ENCODE results near the gene PBX3. TPM values are rescaled to one million over a fixed set of nuclear protein-coding genes. Genes with fewer than 3 reads are reported as not detected.

The PBX3 gene
- total RNA-seq = 10 to 100 TPM; 19.7 to 20.6 TPM

DNA sequence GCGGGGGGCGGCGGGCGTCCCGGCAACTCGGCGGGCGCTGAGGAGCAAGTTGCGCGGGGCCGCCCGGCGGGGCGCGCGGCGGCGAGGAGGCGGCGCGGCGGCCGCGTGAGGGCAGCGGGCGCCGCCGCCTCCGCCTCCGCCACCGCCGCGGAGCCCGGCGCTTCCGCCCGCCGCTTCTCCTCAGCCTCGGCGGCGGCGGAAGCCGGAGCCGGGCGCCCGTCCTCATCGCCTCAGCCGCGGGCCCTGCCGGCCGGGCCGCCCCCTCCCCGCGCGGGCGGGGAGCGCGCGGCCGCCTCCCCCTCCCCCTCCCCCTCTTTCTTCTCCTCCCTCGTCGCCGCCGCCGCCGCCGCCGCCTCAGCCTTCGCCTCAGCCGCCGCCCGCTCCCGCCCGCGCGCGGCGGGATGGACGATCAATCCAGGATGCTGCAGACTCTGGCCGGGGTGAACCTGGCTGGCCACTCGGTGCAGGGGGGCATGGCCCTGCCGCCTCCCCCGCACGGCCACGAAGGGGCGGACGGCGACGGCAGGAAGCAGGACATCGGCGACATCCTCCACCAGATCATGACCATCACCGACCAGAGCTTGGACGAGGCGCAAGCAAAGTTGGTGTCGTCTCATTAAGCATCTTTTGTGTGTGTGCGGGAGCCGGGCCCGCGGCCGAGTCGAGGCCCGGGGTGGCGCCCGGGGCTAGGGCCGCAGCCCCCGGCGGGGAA lies at the start of gene PBX3:
TSS of gene PBX3 (plus strand) at position 321 of the 712 bp plus-strand sequence.
- Mint-ChIP-seq H3K4me3 (peak within 1 kb of the TSS; percentile 97 to 98), H3K36me3 (ENCODE audit: insufficient read depth in 2 of 2) (peaks cover 3 to 7% of the 10 kb centered on the region in 2 donors), H3K9me3 (no peaks in the 10 kb centered on the region), H3K27me3 (ENCODE audit: low read depth) (no peaks in the 10 kb centered on the region), H3K4me1 (ENCODE audit: low read depth) (peaks cover 46% of the 10 kb centered on the region), H3K27ac (peak within 1 kb of the TSS; percentile 90)
- peak; percentile 58 to 62 for DNase-seq
- peak; percentile 30 to 39 for ATAC-seq (replicated peaks in 1 of 2)

- no peaks in the 10 kb centered on the region for H3K36me3 Mint-ChIP-seq (ENCODE audit: insufficient read depth in 2 of 2)
- H3K4me1 Mint-ChIP-seq (ENCODE audit: low read depth) = peaks cover 59% of the 10 kb centered on the region
- H3K9me3 Mint-ChIP-seq = no peaks in the 10 kb centered on the region
- no peak for ATAC-seq (replicated peaks in 1 of 2)
- H3K27ac Mint-ChIP-seq = no peak overlapping the region
- DNase-seq = no peak
- H3K4me3 Mint-ChIP-seq = no peak overlapping the region
- no peaks in the 10 kb centered on the region for H3K27me3 Mint-ChIP-seq (ENCODE audit: low read depth)
Measured at GRCh38 chr9:125699870-125700269, 47.3 kb upstream of the PBX3 start.

GRCh38 chr9:125700791-125701190 lies 46.4 kb upstream of the PBX3 start:
- DNase-seq (peak; percentile 54 to 60), ATAC-seq (replicated peaks in 1 of 2) (peak; percentile 84 to 87)
- Mint-ChIP-seq H3K36me3 (ENCODE audit: insufficient read depth in 2 of 2) (no peaks in the 10 kb centered on the region), H3K27me3 (ENCODE audit: low read depth) (no peaks in the 10 kb centered on the region), H3K4me3 (peak overlapping the region; percentile 37 to 78), H3K4me1 (ENCODE audit: low read depth) (peaks cover 69% of the 10 kb centered on the region), H3K9me3 (no peaks in the 10 kb centered on the region), H3K27ac (peak overlapping the region; percentile 70)

DNA sequence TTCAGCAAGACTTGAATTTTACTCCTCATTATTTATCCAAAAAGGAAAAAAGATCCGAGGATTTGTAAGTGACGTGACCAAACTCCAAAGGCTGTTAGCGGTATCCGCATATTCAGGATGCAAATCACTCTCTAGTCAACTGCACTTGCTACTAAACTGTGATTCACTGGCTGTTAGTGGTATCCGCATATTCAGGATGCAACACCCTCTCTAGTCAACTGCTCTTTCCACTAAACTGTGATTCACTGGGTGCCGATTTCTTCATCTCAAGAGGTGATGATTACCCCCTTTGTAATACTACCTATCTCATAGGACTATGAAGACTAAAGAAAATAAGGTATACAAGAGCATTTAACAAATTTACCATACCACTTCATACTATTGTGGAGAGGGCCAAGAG lies 45.8 kb upstream of the PBX3 start:
- Mint-ChIP-seq H3K9me3 (no peaks in the 10 kb centered on the region), H3K4me3 (peak overlapping the region; percentile 33 to 38), H3K4me1 (ENCODE audit: low read depth) (peaks cover 71% of the 10 kb centered on the region), H3K27ac (peak overlapping the region; percentile 45), H3K36me3 (ENCODE audit: insufficient read depth in 2 of 2) (no peaks in the 10 kb centered on the region), H3K27me3 (ENCODE audit: low read depth) (no peaks in the 10 kb centered on the region)
- peak; percentile 89 to 92 for ATAC-seq (replicated peaks in 1 of 2)
- peak; percentile 39 to 40 for DNase-seq

GRCh38 chr9:125703662-125704061 lies 43.5 kb upstream of the PBX3 start:
- Mint-ChIP-seq H3K4me1 (ENCODE audit: low read depth) (peaks cover 69% of the 10 kb centered on the region), H3K27me3 (ENCODE audit: low read depth) (no peaks in the 10 kb centered on the region), H3K9me3 (no peaks in the 10 kb centered on the region), H3K36me3 (ENCODE audit: insufficient read depth in 2 of 2) (no peaks in the 10 kb centered on the region), H3K4me3 (no peak overlapping the region), H3K27ac (peak overlapping the region; percentile 20)
- ATAC-seq (replicated peaks in 1 of 2) (no peak), DNase-seq (no peak)

DNA sequence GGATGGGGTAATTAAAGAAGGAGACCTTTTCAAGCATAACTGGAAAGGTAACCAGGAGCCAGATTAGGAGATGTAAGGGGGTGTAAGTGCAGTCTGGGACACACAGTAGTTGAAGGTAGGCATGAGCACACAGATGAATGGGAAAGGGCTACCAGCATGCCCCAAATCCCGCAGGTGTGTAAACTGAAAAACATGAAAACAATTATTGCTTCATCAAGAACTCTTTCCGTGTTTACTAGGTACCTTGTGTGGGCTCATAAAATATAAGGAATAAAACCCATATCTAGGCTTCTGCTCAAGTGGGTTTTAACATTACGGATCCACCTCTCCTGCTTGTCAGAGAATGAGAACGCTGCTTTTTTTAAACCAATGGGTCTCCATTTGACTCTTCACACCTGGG lies 41.3 kb upstream of the PBX3 start:
- Mint-ChIP-seq H3K4me3 (peak overlapping the region; percentile 66 to 84), H3K36me3 (ENCODE audit: insufficient read depth in 2 of 2) (no peaks in the 10 kb centered on the region), H3K27ac (peak overlapping the region; percentile 2), H3K4me1 (ENCODE audit: low read depth) (peaks cover 55% of the 10 kb centered on the region), H3K27me3 (ENCODE audit: low read depth) (peaks cover 4% of the 10 kb centered on the region), H3K9me3 (no peaks in the 10 kb centered on the region)
- DNase-seq (no peak), ATAC-seq (replicated peaks in 1 of 2) (no peak)

- Mint-ChIP-seq H3K27me3 (ENCODE audit: low read depth) (peaks cover 4% of the 10 kb centered on the region), H3K9me3 (no peaks in the 10 kb centered on the region), H3K4me3 (peak within 1 kb of the TSS; percentile 66 to 84), H3K36me3 (ENCODE audit: insufficient read depth in 2 of 2) (no peaks in the 10 kb centered on the region), H3K27ac (peak within 1 kb of the TSS; percentile 91), H3K4me1 (ENCODE audit: low read depth) (peaks cover 48% of the 10 kb centered on the region)
- DNase-seq (peak; percentile 95 to 97), ATAC-seq (replicated peaks in 1 of 2) (peak; percentile 100)
Measured at GRCh38 chr9:125706651-125707471, 40.3 kb upstream of the PBX3 start, which contains the start of gene MAPKAP1. MAPKAP1 (minus strand) TSS chr9:125707208; CDS start chr9:125672574, 34,634 bp downstream.

- Mint-ChIP-seq H3K27me3 (ENCODE audit: low read depth) (peaks cover 4% of the 10 kb centered on the region), H3K4me1 (ENCODE audit: low read depth) (peaks cover 43% of the 10 kb centered on the region), H3K36me3 (ENCODE audit: insufficient read depth in 2 of 2) (no peaks in the 10 kb centered on the region), H3K4me3 (peak overlapping the region; percentile 66 to 84), H3K27ac (peak overlapping the region; percentile 91), H3K9me3 (no peaks in the 10 kb centered on the region)
- DNase-seq (no peak), ATAC-seq (replicated peaks in 1 of 2) (no peak)
Measured at GRCh38 chr9:125707472-125707804, 39.7 kb upstream of the PBX3 start.

DNA sequence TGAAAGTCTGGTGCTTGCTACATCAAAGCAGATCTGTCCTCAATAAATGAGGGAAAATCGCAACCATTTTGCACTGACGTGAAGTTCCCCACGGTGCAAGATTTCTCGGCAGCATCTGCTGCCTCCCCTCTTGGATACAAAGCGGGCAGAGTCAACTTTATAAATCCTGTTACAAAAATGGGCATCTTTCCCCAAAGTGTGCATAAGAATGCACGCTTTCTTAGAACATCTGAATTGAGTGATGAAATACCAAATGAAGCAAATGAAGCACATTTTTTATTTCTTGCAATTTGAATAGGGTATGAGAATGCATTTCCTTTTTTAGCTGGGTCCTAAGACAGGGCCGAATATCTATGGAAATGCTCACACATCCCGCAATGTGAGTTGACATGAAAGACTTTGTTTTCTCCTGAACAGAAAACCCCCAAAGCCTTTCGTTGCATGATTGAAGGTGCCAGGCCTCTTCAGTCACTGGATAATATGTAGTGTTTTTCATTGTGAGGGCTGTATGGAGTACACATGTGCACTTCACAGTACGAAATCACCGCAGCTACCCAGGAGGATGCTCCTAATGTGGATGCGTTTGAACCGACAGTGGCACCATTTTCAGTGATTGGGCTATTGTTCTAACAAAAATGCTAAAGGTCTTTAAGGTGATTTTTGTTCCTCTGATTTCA lies 20.6 kb upstream of the PBX3 start:
- DNase-seq = no peak
- H3K27ac Mint-ChIP-seq = no peak overlapping the region
- H3K9me3 Mint-ChIP-seq = no peaks in the 10 kb centered on the region
- H3K4me1 Mint-ChIP-seq (ENCODE audit: low read depth) = no peaks in the 10 kb centered on the region
- ATAC-seq (replicated peaks in 1 of 2) = no peak
- no peak overlapping the region for H3K4me3 Mint-ChIP-seq
- no peaks in the 10 kb centered on the region for H3K36me3 Mint-ChIP-seq (ENCODE audit: insufficient read depth in 2 of 2)
- H3K27me3 Mint-ChIP-seq (ENCODE audit: low read depth) = peaks cover 4% of the 10 kb centered on the region

DNA sequence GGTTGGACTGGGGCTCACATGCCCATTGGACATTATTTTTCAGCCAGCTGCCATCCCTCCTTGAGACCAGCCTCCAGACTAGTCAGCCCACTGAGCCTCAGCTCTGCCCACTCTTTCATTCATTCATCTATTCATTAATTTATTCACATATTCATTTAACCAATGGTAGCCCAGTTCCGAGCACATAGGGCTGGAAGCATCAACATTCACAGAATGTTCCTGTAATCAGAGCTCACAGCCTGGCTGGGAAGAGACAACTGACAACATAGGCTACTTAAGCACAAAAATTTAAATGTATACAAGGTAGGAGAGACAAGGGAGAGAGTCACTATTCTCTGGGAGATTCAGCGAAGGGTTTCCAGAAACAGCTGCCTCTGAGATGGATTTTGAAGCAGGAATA lies 17.0 kb upstream of the PBX3 start:
- Mint-ChIP-seq H3K36me3 (ENCODE audit: insufficient read depth in 2 of 2) (no peaks in the 10 kb centered on the region), H3K4me3 (no peak overlapping the region), H3K4me1 (ENCODE audit: low read depth) (no peaks in the 10 kb centered on the region), H3K27me3 (ENCODE audit: low read depth) (peaks cover 4% of the 10 kb centered on the region), H3K27ac (peak overlapping the region; percentile 55), H3K9me3 (no peaks in the 10 kb centered on the region)
- ATAC-seq (replicated peaks in 1 of 2) (no peak), DNase-seq (no peak)

- H3K27me3 Mint-ChIP-seq (ENCODE audit: low read depth) = peaks cover 4% of the 10 kb centered on the region
- no peaks in the 10 kb centered on the region for H3K9me3 Mint-ChIP-seq
- no peak for DNase-seq
- no peak for ATAC-seq (replicated peaks in 1 of 2)
- H3K36me3 Mint-ChIP-seq (ENCODE audit: insufficient read depth in 2 of 2) = no peaks in the 10 kb centered on the region
- H3K4me1 Mint-ChIP-seq (ENCODE audit: low read depth) = no peaks in the 10 kb centered on the region
- no peak overlapping the region for H3K4me3 Mint-ChIP-seq
- H3K27ac Mint-ChIP-seq = no peak overlapping the region
Measured at GRCh38 chr9:125732562-125732961, 14.6 kb upstream of the PBX3 start.

DNA sequence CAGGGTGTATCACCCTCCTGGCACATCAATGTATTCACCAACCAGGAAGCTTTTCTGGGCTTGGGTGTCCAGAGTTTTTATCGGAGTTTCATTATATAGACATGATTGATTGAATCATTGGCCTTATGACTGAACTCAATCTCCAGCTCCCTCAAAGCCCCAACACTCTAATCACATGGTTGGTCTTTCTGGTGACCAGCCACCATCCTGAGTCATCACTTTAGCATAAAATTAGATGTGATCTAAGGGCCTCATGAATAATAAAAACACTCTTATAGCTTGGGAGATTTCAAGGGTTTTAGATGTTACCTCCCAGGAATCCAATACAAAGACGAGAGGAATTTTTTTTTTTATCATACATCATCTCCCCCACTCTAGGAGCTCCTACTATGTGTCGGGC lies 7.7 kb upstream of the PBX3 start:
- ATAC-seq (replicated peaks in 1 of 2) = no peak
- Mint-ChIP-seq H3K9me3 (no peaks in the 10 kb centered on the region), H3K27ac (no peak overlapping the region), H3K4me3 (no peak overlapping the region), H3K36me3 (ENCODE audit: insufficient read depth in 2 of 2) (no peaks in the 10 kb centered on the region), H3K27me3 (ENCODE audit: low read depth) (no peaks in the 10 kb centered on the region), H3K4me1 (ENCODE audit: low read depth) (no peaks in the 10 kb centered on the region)
- DNase-seq = no peak

DNA sequence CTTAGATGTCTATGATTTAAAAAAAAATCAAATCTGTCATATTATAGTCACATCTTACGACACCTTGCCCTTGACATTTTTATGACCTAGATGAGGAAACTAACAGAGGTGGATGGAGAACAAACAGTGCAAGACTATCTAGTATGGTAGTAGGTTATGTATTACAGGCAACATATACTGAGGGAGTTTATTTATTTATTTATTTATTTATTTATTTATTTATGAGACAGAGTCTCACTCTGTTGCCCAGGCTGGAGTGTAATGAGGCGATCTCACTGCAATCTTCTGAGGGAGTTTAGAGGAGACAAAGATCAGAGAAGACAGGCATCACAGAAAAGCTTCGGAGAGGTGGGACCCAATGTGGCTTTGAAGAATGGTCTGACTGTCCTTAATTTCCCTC lies 4.5 kb upstream of the PBX3 start:
- no peak for ATAC-seq (replicated peaks in 1 of 2)
- H3K27ac Mint-ChIP-seq = no peak overlapping the region
- H3K27me3 Mint-ChIP-seq (ENCODE audit: low read depth) = no peaks in the 10 kb centered on the region
- H3K36me3 Mint-ChIP-seq (ENCODE audit: insufficient read depth in 2 of 2) = no peaks in the 10 kb centered on the region
- H3K9me3 Mint-ChIP-seq = no peaks in the 10 kb centered on the region
- no peak for DNase-seq
- H3K4me1 Mint-ChIP-seq (ENCODE audit: low read depth) = peaks cover 12% of the 10 kb centered on the region
- no peak overlapping the region for H3K4me3 Mint-ChIP-seq
